ENCODE measurements around the gene ZNF791. TPM values are rescaled to one million over a fixed set of nuclear protein-coding genes. Genes with fewer than 3 reads are reported as not detected.

The ZNF791 gene
- total and polyA plus RNA-seq, 2 of the 13 experiments (the other 11 are each of a cell fraction or from before 2014, with no cell fraction given): 12.8 to 17.4 TPM

DNA sequence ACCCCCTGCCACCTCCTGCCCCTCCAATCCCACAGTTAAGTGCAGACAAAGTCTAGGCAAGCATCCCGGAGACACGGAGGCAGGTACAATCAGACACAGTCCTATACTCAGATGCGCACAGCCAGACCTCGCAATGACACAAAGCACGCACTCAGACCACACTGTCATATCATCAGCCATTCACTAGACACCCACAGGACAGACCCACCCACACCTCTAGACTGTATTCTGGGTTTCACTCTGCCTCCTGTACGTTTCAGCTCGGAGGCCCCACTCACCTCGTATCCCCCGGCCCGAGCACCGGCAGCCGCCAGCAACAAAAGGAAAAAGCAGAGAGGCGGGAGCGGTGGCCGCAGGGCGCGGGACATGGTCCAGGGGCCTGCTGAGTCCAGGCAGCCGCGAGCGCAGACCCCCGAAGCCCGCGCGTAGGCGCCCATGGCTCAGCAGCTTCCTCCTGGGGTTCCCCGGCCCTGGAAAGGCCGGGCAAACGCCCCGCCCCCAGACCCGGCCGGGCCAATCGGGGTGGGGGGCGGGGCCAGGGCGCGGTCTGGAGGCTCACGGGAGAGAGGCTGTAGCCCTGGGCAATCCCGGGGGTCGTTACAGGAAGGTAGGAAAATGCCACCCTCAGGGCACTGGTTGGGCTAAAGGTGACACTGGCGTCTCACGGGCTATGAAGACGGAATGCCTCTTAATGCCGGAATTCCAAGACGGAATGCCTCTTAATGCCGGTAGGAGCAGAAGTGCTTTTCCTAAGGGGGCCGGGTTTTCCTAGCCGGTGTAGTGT, 55.7 kb downstream of the ZNF791 start, which contains the start of the genes MAN2B1 and WDR83 (continued):
- TF ChIP-seq HNF4G (IDR thresholded peaks at IDR 0.05; ENCODE audit: borderline replicate concordance, low read depth, low read length) (no peak), HNF4G (CRISPR knock-in tag; IDR thresholded peaks at IDR 0.05; ENCODE audit: borderline replicate concordance, low read depth) (0 out of 2 replicates have a peak, but pooled peaks have one; percentile 18), MEIS2 (CRISPR knock-in tag; IDR thresholded peaks at IDR 0.05) (0 out of 2 replicates have a peak, but pooled peaks have one; percentile 8), ZFP1 (CRISPR knock-in tag; IDR thresholded peaks at IDR 0.05) (peak; percentile 45; the same call in 1 of the 2 replicates), ZSCAN25 (CRISPR knock-in tag; IDR thresholded peaks at IDR 0.05) (peak; percentile 5; the same call in 1 of the 2 replicates), TAF1 (CRISPR knock-in tag; IDR thresholded peaks at IDR 0.05) (peak; percentile 52; the same call in 1 of the 2 replicates), ZNF101 (CRISPR knock-in tag; IDR thresholded peaks at IDR 0.05; ENCODE audit: borderline replicate concordance, low read depth) (no peak), KDM5A (IDR thresholded peaks at IDR 0.05; ENCODE audit: borderline replicate concordance, low read length) (peak; percentile 78), MAZ (IDR thresholded peaks at IDR 0.05; ENCODE audit: borderline replicate concordance, low read depth, low read length) (no peak), MAZ (CRISPR knock-in tag; IDR thresholded peaks at IDR 0.05; ENCODE audit: low read depth) (peak; percentile 25; the same call in 1 of the 2 replicates), ZNF263 (CRISPR knock-in tag; IDR thresholded peaks at IDR 0.05) (0 out of 2 replicates have a peak, but pooled peaks have one; percentile 23), ZNF747 (CRISPR knock-in tag; IDR thresholded peaks at IDR 0.05; ENCODE audit: borderline replicate concordance) (peak; percentile 58; the same call in 1 of the 2 replicates), SALL1 (CRISPR knock-in tag; IDR thresholded peaks at IDR 0.05) (peak; percentile 11; the same call in 1 of the 2 replicates), NRL (CRISPR knock-in tag; IDR thresholded peaks at IDR 0.05; ENCODE audit: borderline replicate concordance) (peak; percentile 66; the same call in 1 of the 2 replicates), ELF3 (CRISPR knock-in tag; IDR thresholded peaks at IDR 0.05) (0 out of 2 replicates have a peak, but pooled peaks have one; percentile 47), SP1 (IDR thresholded peaks at IDR 0.05) (no peak), SP1 (CRISPR knock-in tag; IDR thresholded peaks at IDR 0.05) (peak; percentile 73), SP2 (CRISPR knock-in tag; IDR thresholded peaks at IDR 0.05) (0 out of 2 replicates have a peak, but pooled peaks have one; percentile 44), HOXA7 (CRISPR knock-in tag; IDR thresholded peaks at IDR 0.05) (no peak), ISL2 (CRISPR knock-in tag; IDR thresholded peaks at IDR 0.05) (0 out of 2 replicates have a peak, but pooled peaks have one; percentile 29)
- TF ChIP-seq, protein P1, sequence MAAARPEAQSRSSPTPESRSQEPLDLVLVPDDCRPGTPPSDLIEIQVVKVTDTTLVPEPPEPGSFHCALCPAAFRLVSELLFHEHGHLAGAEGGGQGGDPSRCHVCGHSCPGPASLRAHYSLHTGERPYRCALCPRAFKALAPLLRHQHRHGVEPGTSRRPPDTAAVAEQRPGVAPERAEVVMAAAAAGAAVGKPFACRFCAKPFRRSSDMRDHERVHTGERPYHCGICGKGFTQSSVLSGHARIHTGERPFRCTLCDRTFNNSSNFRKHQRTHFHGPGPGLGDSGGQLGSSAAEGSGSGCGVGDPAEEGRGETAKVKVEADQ (CRISPR knock-in tag; IDR thresholded peaks at IDR 0.05; ENCODE audit: borderline replicate concordance): peak; percentile 23; the same call in 1 of the 2 replicates
- TF ChIP-seq, protein P2, sequence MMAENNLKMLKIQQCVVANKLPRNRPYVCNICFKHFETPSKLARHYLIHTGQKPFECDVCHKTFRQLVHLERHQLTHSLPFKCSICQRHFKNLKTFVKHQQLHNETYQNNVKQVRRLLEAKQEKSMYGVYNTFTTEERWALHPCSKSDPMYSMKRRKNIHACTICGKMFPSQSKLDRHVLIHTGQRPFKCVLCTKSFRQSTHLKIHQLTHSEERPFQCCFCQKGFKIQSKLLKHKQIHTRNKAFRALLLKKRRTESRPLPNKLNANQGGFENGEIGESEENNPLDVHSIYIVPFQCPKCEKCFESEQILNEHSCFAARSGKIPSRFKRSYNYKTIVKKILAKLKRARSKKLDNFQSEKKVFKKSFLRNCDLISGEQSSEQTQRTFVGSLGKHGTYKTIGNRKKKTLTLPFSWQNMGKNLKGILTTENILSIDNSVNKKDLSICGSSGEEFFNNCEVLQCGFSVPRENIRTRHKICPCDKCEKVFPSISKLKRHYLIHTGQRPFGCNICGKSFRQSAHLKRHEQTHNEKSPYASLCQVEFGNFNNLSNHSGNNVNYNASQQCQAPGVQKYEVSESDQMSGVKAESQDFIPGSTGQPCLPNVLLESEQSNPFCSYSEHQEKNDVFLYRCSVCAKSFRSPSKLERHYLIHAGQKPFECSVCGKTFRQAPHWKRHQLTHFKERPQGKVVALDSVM (CRISPR knock-in tag; IDR thresholded peaks at IDR 0.05): peak; percentile 79
- TF ChIP-seq, protein P3, sequence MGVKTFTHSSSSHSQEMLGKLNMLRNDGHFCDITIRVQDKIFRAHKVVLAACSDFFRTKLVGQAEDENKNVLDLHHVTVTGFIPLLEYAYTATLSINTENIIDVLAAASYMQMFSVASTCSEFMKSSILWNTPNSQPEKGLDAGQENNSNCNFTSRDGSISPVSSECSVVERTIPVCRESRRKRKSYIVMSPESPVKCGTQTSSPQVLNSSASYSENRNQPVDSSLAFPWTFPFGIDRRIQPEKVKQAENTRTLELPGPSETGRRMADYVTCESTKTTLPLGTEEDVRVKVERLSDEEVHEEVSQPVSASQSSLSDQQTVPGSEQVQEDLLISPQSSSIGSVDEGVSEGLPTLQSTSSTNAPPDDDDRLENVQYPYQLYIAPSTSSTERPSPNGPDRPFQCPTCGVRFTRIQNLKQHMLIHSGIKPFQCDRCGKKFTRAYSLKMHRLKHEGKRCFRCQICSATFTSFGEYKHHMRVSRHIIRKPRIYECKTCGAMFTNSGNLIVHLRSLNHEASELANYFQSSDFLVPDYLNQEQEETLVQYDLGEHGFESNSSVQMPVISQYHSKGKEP (CRISPR knock-in tag; IDR thresholded peaks at IDR 0.05): no peak
